K562 (cell line): Measurements from ENCODE around the gene MIB2. TPM values are rescaled to one million over a fixed set of nuclear protein-coding genes. Genes with fewer than 3 reads are reported as not detected.

Experiments
- CHD2 ChIP-seq: IDR thresholded peaks from 2 replicates; pipeline ENCODE4 v1.6.1; 2011; ENCODE audit warnings: low read depth, low read length
- CREM ChIP-seq: IDR thresholded peaks from 2 replicates; pipeline ENCODE4 v1.6.1; 2014; ENCODE audit warnings: antibody characterized with exemption, low read depth
- DACH1 ChIP-seq: fragments of 450-650 bp; IDR thresholded peaks from 2 replicates; pipeline ENCODE4 v1.6.1; 2018; ENCODE audit not compliant: partially characterized antibody
- ESRRA ChIP-seq: fragments of 450-650 bp; IDR thresholded peaks from 2 replicates; pipeline ENCODE4 v1.6.1; 2014; ENCODE audit warnings: low read depth, mild to moderate bottlenecking, moderate library complexity, borderline replicate concordance
- FOXJ3 ChIP-seq: sonication (generic); formaldehyde crosslinking; IDR thresholded peaks from 2 replicates; pipeline ENCODE4 v1.4.0; 2020; ENCODE audit warnings: mild to moderate bottlenecking, missing genetic modification reagents
- GATA2 ChIP-seq: sonication (generic); formaldehyde crosslinking; IDR thresholded peaks from 2 replicates; pipeline ENCODE4 v1.4.0; 2020; ENCODE audit warnings: mild to moderate bottlenecking, missing genetic modification reagents
- OTX1 ChIP-seq: fragments of 450-650 bp; formaldehyde crosslinking; IDR thresholded peaks from 2 replicates; pipeline ENCODE4 v1.4.0; 2022; ENCODE audit warnings: mild to moderate bottlenecking
- PREB ChIP-seq: sonication (generic); formaldehyde crosslinking; IDR thresholded peaks from 2 replicates; pipeline ENCODE4 v1.8.1; 2023; ENCODE audit warnings: mild to moderate bottlenecking, missing genetic modification reagents
- RBM15 ChIP-seq: fragments of 200-400 bp; formaldehyde crosslinking; IDR thresholded peaks from 2 replicates; pipeline ENCODE4 v1.6.1; 2018; ENCODE audit warnings: mild to moderate bottlenecking, low read length, moderate library complexity; ENCODE audit not compliant: insufficient read depth
- SIX5 ChIP-seq, 2 experiments: IDR thresholded peaks; 2 replicates each; pipeline ENCODE4 v1.6.1; 2011; ENCODE audit warnings: low read length in 2 of 2, borderline replicate concordance in 1 of 2, low read depth in 1 of 2, mild to moderate bottlenecking in 1 of 2, moderate library complexity in 1 of 2; ENCODE audit not compliant: insufficient read depth in 1 of 2
- SMARCA4 ChIP-seq: fragments of 450-650 bp; IDR thresholded peaks from 2 replicates; pipeline ENCODE4 v1.6.1; 2016
- SRSF1 ChIP-seq: fragments of 200-400 bp; formaldehyde crosslinking; IDR thresholded peaks from 2 replicates; pipeline ENCODE4 v1.6.1; 2017; ENCODE audit warnings: mild to moderate bottlenecking, low read depth, low read length, moderate library complexity
- SUPT5H ChIP-seq: fragments of 450-650 bp; IDR thresholded peaks from 2 replicates; pipeline ENCODE4 v1.6.1; 2016
- TCF7 ChIP-seq: sonication (generic); IDR thresholded peaks from 2 replicates; pipeline ENCODE4 v1.6.1; 2016; ENCODE audit warnings: antibody characterized with exemption, borderline replicate concordance
- ZBTB12 ChIP-seq: fragments of 250-450 bp; sonication (Bioruptor Pico); IDR thresholded peaks from 2 replicates; pipeline ENCODE4 v1.4.0; 2020
- ZNF134 ChIP-seq: fragments of 250-450 bp; sonication (Bioruptor Pico); conservative IDR thresholded peaks from 2 replicates; pipeline ENCODE4 v1.4.0; 2020
- ZNF24 ChIP-seq: fragments of 450-650 bp; IDR thresholded peaks from 2 replicates; pipeline ENCODE4 v1.6.1; 2016
- polyA plus RNA-seq, 8 experiments: library from polyadenylated mRNA; depleted of rRNA in 4 of 8; stranded (reverse) in 5 of 8; unstranded in 3 of 8; fragments of >200 nt; fragmentation: Nextera tagmentation in 2 of 8; fragmentation: Illumina TruSeq in 1 of 8; extraction: Ambion mirVana in 2 of 8; extraction: Trizol in 1 of 8; gene quantifications; 2 replicates each; pipeline versions ENCODE4 v1.2.1 to v1.2.3, GENCODE V29; 2011 to 2014; ENCODE audit warnings: inconsistent platforms in 1 of 8, missing spikeins in 1 of 8
- total RNA-seq, 7 experiments: library from RNA; depleted of rRNA in 6 of 7; stranded (reverse); fragments of >200 nt in 6 of 7; fragmentation: Illumina TruSeq in 2 of 7; extraction: Trizol in 2 of 7; gene quantifications; 2 replicates each; pipeline versions ENCODE4 v1.2.1 to v1.2.3, GENCODE V29; 2011 to 2021; ENCODE audit warnings: low replicate concordance in 1 of 7
- TF ChIP-seq, protein P1 (sequence below): sonication (generic); formaldehyde crosslinking; IDR thresholded peaks from 2 replicates; pipeline ENCODE4 v1.8.0; 2023; ENCODE audit warnings: mild to moderate bottlenecking, missing genetic modification reagents
- TF ChIP-seq, protein P2 (sequence below): fragments of 450-650 bp; IDR thresholded peaks from 2 replicates; pipeline ENCODE4 v1.6.1; 2016; ENCODE audit warnings: borderline replicate concordance

Gene MIB2
- total and polyA plus RNA-seq, 9 of the 15 experiments (the other 6 are each of a cell fraction or from before 2014, with no cell fraction given), result 0.04 to 17.0 (median 4.9) TPM; not detected in 1

DNA sequence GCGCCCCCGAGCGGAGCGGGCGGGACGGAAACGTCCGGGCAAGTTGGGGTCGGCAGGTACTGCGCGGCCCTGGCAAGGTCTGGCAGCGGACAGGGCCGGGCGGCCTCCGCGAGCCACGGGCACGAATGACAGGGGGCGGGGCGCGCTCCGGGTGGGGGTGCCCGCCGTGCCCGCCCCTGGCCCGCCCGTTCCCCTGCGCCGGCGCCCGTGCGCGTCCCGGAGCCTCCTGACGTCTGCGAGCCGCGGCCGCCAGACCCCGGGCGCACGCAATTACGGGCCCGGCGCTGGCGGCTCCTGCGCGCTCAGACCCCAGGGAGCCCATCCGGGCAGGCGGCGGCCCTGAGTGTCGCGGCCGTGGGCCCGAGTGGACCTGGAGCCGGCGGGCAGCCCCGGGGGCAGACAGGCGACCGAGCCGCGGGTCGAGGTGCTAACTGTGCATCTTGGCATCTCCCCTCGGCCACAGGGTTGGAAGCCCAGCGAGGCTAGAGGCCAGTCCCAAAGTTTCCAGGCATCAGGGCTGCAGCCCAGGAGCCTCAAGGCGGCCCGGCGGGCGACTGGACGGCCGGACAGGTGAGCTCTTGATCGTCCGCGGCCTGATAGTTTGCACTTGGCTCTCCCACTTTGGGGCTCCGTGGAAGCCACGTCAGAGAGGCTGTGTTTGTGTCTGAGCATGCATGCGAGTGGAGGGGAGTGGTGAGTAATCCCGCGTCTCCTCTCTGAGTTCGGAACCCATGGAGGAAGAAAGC is 918 bp downstream of the MIB2 start (continued):
- TF ChIP-seq OTX1 (CRISPR knock-in tag), result no peak
- TF ChIP-seq SRSF1, result no peak
- no peak for TF ChIP-seq SUPT5H
- no peak for TF ChIP-seq ZNF24
- no peak for TF ChIP-seq TCF7
- TF ChIP-seq, protein P1, sequence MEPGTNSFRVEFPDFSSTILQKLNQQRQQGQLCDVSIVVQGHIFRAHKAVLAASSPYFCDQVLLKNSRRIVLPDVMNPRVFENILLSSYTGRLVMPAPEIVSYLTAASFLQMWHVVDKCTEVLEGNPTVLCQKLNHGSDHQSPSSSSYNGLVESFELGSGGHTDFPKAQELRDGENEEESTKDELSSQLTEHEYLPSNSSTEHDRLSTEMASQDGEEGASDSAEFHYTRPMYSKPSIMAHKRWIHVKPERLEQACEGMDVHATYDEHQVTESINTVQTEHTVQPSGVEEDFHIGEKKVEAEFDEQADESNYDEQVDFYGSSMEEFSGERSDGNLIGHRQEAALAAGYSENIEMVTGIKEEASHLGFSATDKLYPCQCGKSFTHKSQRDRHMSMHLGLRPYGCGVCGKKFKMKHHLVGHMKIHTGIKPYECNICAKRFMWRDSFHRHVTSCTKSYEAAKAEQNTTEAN, result no peak
- TF ChIP-seq RBM15, result no peak
- TF ChIP-seq ZNF134, result no peak
- TF ChIP-seq ESRRA, result no peak
- TF ChIP-seq SIX5 (IDR thresholded peaks at IDR 0.05; ENCODE audit: borderline replicate concordance in 1 of 2, insufficient read depth in 1 of 2, low read depth in 1 of 2, low read length in 2 of 2), result no peak
- TF ChIP-seq GATA2 (CRISPR knock-in tag), result no peak
- TF ChIP-seq CREM, result peak; percentile 22; the same call in 1 of the 2 replicates
- peak; percentile 94; the same call in 1 of the 2 replicates for TF ChIP-seq PREB (CRISPR knock-in tag)
- TF ChIP-seq FOXJ3 (CRISPR knock-in tag), result no peak
- no peak for TF ChIP-seq ZBTB12
- no peak for TF ChIP-seq SMARCA4
- TF ChIP-seq, protein P2, sequence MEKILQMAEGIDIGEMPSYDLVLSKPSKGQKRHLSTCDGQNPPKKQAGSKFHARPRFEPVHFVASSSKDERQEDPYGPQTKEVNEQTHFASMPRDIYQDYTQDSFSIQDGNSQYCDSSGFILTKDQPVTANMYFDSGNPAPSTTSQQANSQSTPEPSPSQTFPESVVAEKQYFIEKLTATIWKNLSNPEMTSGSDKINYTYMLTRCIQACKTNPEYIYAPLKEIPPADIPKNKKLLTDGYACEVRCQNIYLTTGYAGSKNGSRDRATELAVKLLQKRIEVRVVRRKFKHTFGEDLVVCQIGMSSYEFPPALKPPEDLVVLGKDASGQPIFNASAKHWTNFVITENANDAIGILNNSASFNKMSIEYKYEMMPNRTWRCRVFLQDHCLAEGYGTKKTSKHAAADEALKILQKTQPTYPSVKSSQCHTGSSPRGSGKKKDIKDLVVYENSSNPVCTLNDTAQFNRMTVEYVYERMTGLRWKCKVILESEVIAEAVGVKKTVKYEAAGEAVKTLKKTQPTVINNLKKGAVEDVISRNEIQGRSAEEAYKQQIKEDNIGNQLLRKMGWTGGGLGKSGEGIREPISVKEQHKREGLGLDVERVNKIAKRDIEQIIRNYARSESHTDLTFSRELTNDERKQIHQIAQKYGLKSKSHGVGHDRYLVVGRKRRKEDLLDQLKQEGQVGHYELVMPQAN, result no peak
- TF ChIP-seq DACH1, result no peak
- no peak for TF ChIP-seq CHD2
